Measurements from ENCODE around the gene ERC1.

ERC1 gene

DNA sequence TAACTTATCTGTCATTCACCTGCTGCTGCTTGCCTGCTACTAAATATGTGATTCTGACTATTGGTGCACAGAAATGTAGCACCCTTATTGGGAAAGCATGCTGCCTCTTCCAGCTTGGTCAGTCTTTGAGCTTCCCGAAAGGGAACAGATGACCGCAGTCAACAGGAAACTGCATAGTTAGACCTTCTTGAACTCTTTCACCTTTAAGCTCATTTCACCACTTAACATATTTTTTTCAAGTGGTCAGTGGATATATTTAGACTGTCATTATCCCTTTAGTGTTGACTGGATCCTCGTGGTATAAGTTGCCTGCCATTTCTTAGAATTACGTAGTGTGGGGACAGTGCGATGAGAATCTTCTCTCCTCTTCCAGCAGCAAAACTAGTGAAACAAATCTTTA lies 378.4 kb downstream of the ERC1 start:
- Histone ChIP-seq H3K4me2 (ENCODE audit: low read length) (no peak overlapping the region), H3K27me3 (ENCODE audit: insufficient read depth, low read length) (no peaks in the 10 kb centered on the region), H2AFZ (ENCODE audit: low read length) (no peak overlapping the region), H3K36me3 (ENCODE audit: insufficient read depth, low read length) (peaks cover 38% of the 10 kb centered on the region), H3K9me2 (ENCODE audit: low read depth, low read length) (no peaks in the 10 kb centered on the region), H3F3A (ENCODE audit: insufficient read depth, low read length) (no peaks in the 10 kb centered on the region), H3K4me3 (ENCODE audit: low read depth, low read length, poor library complexity, severe bottlenecking) (no peak overlapping the region), H3K79me2 (ENCODE audit: insufficient read depth, low read length) (no peaks in the 10 kb centered on the region), H3K27ac (ENCODE audit: low read depth, low read length, poor library complexity, severe bottlenecking) (no peak overlapping the region), H4K20me1 (ENCODE audit: insufficient read depth, low read length) (no peaks in the 10 kb centered on the region), H3K9me3 (ENCODE audit: low read length) (no peaks in the 10 kb centered on the region), H3K9ac (ENCODE audit: low read length) (no peak overlapping the region), H3K4me1 (ENCODE audit: insufficient read depth, low read length, severe bottlenecking) (no peaks in the 10 kb centered on the region)
- TF ChIP-seq, protein P1, sequence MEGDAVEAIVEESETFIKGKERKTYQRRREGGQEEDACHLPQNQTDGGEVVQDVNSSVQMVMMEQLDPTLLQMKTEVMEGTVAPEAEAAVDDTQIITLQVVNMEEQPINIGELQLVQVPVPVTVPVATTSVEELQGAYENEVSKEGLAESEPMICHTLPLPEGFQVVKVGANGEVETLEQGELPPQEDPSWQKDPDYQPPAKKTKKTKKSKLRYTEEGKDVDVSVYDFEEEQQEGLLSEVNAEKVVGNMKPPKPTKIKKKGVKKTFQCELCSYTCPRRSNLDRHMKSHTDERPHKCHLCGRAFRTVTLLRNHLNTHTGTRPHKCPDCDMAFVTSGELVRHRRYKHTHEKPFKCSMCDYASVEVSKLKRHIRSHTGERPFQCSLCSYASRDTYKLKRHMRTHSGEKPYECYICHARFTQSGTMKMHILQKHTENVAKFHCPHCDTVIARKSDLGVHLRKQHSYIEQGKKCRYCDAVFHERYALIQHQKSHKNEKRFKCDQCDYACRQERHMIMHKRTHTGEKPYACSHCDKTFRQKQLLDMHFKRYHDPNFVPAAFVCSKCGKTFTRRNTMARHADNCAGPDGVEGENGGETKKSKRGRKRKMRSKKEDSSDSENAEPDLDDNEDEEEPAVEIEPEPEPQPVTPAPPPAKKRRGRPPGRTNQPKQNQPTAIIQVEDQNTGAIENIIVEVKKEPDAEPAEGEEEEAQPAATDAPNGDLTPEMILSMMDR (IDR thresholded peaks at IDR 0.05; ENCODE audit: low read length), result no peak
- TF ChIP-seq EZH2 (IDR thresholded peaks at IDR 0.05; ENCODE audit: borderline replicate concordance, low read length), result no peak

DNA sequence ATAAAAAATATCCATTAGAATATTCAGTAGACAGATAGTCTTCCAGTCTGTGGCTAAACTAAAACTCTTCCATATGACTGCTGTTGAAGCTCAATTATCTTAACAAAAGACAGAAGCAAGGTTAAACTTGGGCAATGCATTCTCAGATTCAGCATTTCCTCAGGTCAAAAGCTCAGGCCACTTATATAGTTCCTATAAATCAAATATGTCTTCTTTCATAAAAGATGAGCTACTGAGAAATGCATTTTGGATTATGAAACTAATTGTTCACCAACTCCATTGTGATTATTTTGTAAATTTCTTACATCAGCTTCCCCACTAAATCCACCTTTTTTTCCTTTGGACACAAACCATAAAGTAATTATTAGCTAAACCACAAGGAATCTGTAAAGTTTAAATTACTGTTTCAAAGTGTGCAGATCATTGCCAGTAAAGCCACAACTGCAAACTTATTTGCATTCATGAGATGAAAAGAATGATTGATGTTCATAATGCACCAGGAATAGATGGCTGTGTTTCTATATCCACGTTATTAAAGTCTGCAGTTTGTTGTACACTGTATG lies 379.0 kb downstream of the ERC1 start:
- Histone ChIP-seq H3F3A (ENCODE audit: insufficient read depth, low read length) (no peaks in the 10 kb centered on the region), H3K9me3 (ENCODE audit: low read length) (no peaks in the 10 kb centered on the region), H3K4me3 (ENCODE audit: low read depth, low read length, poor library complexity, severe bottlenecking) (no peak overlapping the region), H3K27ac (ENCODE audit: low read depth, low read length, poor library complexity, severe bottlenecking) (no peak overlapping the region), H4K20me1 (ENCODE audit: insufficient read depth, low read length) (no peaks in the 10 kb centered on the region), H2AFZ (ENCODE audit: low read length) (no peak overlapping the region), H3K4me2 (ENCODE audit: low read length) (no peak overlapping the region), H3K36me3 (ENCODE audit: insufficient read depth, low read length) (peaks cover 44% of the 10 kb centered on the region), H3K79me2 (ENCODE audit: insufficient read depth, low read length) (no peaks in the 10 kb centered on the region), H3K27me3 (ENCODE audit: insufficient read depth, low read length) (no peaks in the 10 kb centered on the region), H3K9ac (ENCODE audit: low read length) (no peak overlapping the region), H3K4me1 (ENCODE audit: insufficient read depth, low read length, severe bottlenecking) (no peaks in the 10 kb centered on the region), H3K9me2 (ENCODE audit: low read depth, low read length) (no peaks in the 10 kb centered on the region)
- TF ChIP-seq, protein P1 (IDR thresholded peaks at IDR 0.05; ENCODE audit: low read length), result no peak
- TF ChIP-seq EZH2 (IDR thresholded peaks at IDR 0.05; ENCODE audit: borderline replicate concordance, low read length), result no peak

DNA sequence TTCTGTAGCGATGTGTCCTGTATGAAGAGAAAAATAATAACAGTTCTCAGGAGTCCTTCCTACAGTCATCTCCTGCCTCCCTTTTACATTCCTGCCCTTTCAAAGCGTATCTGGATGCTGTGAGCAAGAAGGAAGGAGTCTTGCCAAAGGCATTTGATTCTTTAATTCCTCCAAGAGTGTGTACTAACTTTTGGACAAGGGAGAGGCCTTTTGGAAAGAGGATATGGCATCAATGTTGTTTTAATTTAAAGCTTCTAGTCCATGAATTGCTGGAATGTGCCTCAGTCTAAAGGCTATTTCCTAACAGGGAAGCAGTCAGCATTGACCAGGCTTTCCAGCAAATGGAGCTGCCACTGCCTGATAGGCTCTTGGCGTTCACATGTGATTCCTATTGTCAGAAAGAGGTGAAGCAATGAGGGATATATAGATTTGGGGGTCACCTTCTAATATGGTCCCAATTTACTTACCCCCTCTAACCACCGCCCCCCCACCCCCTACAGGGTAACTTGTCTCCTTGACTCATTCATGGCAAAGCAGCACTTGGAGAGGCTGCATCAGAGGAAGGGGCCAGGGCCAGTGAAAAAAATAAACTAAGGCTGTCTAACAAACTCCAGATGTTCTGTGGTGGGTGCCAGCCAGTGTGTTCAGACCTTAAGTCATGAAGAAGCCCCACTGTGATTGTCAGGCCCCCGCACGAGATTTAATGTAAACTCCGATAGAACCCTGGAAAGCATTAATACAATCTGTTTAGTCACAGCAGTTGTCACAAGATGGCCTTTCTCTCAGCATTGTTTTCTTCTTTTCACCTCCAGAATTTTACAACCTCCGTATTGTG lies 383.1 kb downstream of the ERC1 start:
- H2AFZ ChIP-seq (ENCODE audit: low read length), result no peak overlapping the region
- H3K4me2 ChIP-seq (ENCODE audit: low read length), result no peak overlapping the region
- no peaks in the 10 kb centered on the region for H3K9me3 ChIP-seq (ENCODE audit: low read length)
- H3F3A ChIP-seq (ENCODE audit: insufficient read depth, low read length), result no peaks in the 10 kb centered on the region
- no peak for TF ChIP-seq EZH2 (IDR thresholded peaks at IDR 0.05; ENCODE audit: borderline replicate concordance, low read length)
- TF ChIP-seq, protein P1 (IDR thresholded peaks at IDR 0.05; ENCODE audit: low read length), result no peak
- H4K20me1 ChIP-seq (ENCODE audit: insufficient read depth, low read length), result no peaks in the 10 kb centered on the region
- no peaks in the 10 kb centered on the region for H3K79me2 ChIP-seq (ENCODE audit: insufficient read depth, low read length)
- H3K9ac ChIP-seq (ENCODE audit: low read length), result no peak overlapping the region
- no peaks in the 10 kb centered on the region for H3K9me2 ChIP-seq (ENCODE audit: low read depth, low read length)
- no peaks in the 10 kb centered on the region for H3K4me1 ChIP-seq (ENCODE audit: insufficient read depth, low read length, severe bottlenecking)
- H3K36me3 ChIP-seq (ENCODE audit: insufficient read depth, low read length), result peaks cover 63% of the 10 kb centered on the region
- no peak overlapping the region for H3K27ac ChIP-seq (ENCODE audit: low read depth, low read length, poor library complexity, severe bottlenecking)
- H3K4me3 ChIP-seq (ENCODE audit: low read depth, low read length, poor library complexity, severe bottlenecking), result no peak overlapping the region
- H3K27me3 ChIP-seq (ENCODE audit: insufficient read depth, low read length), result no peaks in the 10 kb centered on the region

All from OCI-LY1 (cell line).